Measurements from ENCODE around the gene ALK. TPM values are rescaled to one million over a fixed set of nuclear protein-coding genes. Genes with fewer than 3 reads are reported as not detected.

ALK gene
- total RNA-seq, 2 donors from 2014 or later: not detected

GRCh38 chr2:29616569-29616968 lies 304.8 kb downstream of the ALK start:
- ATAC-seq: no peak
- Mint-ChIP-seq H3K27me3 (peaks cover 50% of the 10 kb centered on the region), H3K4me1 (no peaks in the 10 kb centered on the region), H3K27ac (no peak overlapping the region), H3K36me3 (ENCODE audit: low read depth) (no peaks in the 10 kb centered on the region), H3K4me3 (no peak overlapping the region)
- DNase-seq: no peak
- H3K9me3 ChIP-seq (ENCODE audit: control insufficient read depth, low read length, poor library complexity, severe bottlenecking): no peaks in the 10 kb centered on the region

- ATAC-seq: no peak
- Mint-ChIP-seq H3K4me1 (no peaks in the 10 kb centered on the region), H3K4me3 (no peak overlapping the region), H3K27me3 (peaks cover 57% of the 10 kb centered on the region), H3K27ac (no peak overlapping the region), H3K36me3 (ENCODE audit: low read depth) (no peaks in the 10 kb centered on the region)
- no peak for DNase-seq
- no peaks in the 10 kb centered on the region for H3K9me3 ChIP-seq (ENCODE audit: control insufficient read depth, low read length, poor library complexity, severe bottlenecking)
Measured at GRCh38 chr2:29615841-29616240, 305.5 kb downstream of the ALK start.

GRCh38 chr2:29615183-29615582 lies 306.2 kb downstream of the ALK start:
- H3K9me3 ChIP-seq (ENCODE audit: control insufficient read depth, low read length, poor library complexity, severe bottlenecking): no peaks in the 10 kb centered on the region
- H3K27me3 Mint-ChIP-seq: peaks cover 63% of the 10 kb centered on the region
- H3K36me3 Mint-ChIP-seq (ENCODE audit: low read depth): no peaks in the 10 kb centered on the region
- no peak overlapping the region for H3K27ac Mint-ChIP-seq
- no peak for ATAC-seq
- H3K4me3 Mint-ChIP-seq: no peak overlapping the region
- H3K4me1 Mint-ChIP-seq: no peaks in the 10 kb centered on the region
- no peak for DNase-seq

- Mint-ChIP-seq H3K4me1 (no peaks in the 10 kb centered on the region), H3K4me3 (no peak overlapping the region), H3K36me3 (ENCODE audit: low read depth) (no peaks in the 10 kb centered on the region), H3K27me3 (peaks cover 65% of the 10 kb centered on the region), H3K27ac (no peak overlapping the region)
- H3K9me3 ChIP-seq (ENCODE audit: control insufficient read depth, low read length, poor library complexity, severe bottlenecking): no peaks in the 10 kb centered on the region
- no peak for ATAC-seq
- DNase-seq: no peak
Measured at GRCh38 chr2:29614295-29614830, 307.0 kb downstream of the ALK start.

- H3K4me1 Mint-ChIP-seq: no peaks in the 10 kb centered on the region
- H3K9me3 ChIP-seq (ENCODE audit: control insufficient read depth, low read length, poor library complexity, severe bottlenecking): no peaks in the 10 kb centered on the region
- H3K36me3 Mint-ChIP-seq (ENCODE audit: low read depth): no peaks in the 10 kb centered on the region
- H3K27me3 Mint-ChIP-seq: peaks cover 70% of the 10 kb centered on the region
- DNase-seq: no peak
- H3K4me3 Mint-ChIP-seq: no peak overlapping the region
- ATAC-seq: no peak
- no peak overlapping the region for H3K27ac Mint-ChIP-seq
Measured at GRCh38 chr2:29613792-29614266, 307.6 kb downstream of the ALK start.

GRCh38 chr2:29613067-29613466 lies 308.3 kb downstream of the ALK start:
- H3K4me3 Mint-ChIP-seq: no peak overlapping the region

GRCh38 chr2:29612568-29612967 lies 308.8 kb downstream of the ALK start:
- no peak overlapping the region for H3K27ac Mint-ChIP-seq
- no peak for DNase-seq
- peaks cover under 1% of the 10 kb centered on the region for H3K4me1 Mint-ChIP-seq
- ATAC-seq: no peak
- H3K9me3 ChIP-seq (ENCODE audit: control insufficient read depth, low read length, poor library complexity, severe bottlenecking): no peaks in the 10 kb centered on the region
- no peak overlapping the region for H3K4me3 Mint-ChIP-seq
- H3K36me3 Mint-ChIP-seq (ENCODE audit: low read depth): no peaks in the 10 kb centered on the region
- H3K27me3 Mint-ChIP-seq: peaks cover 83% of the 10 kb centered on the region

More at GRCh38 chr2:29613067-29613466, 308.3 kb downstream of the ALK start:
- no peaks in the 10 kb centered on the region for H3K9me3 ChIP-seq (ENCODE audit: control insufficient read depth, low read length, poor library complexity, severe bottlenecking)
- peaks cover 78% of the 10 kb centered on the region for H3K27me3 Mint-ChIP-seq
- H3K4me1 Mint-ChIP-seq: no peaks in the 10 kb centered on the region
- H3K27ac Mint-ChIP-seq: no peak overlapping the region
- DNase-seq: no peak
- no peak for ATAC-seq
- H3K36me3 Mint-ChIP-seq (ENCODE audit: low read depth): no peaks in the 10 kb centered on the region

GRCh38 chr2:29611850-29612249 lies 309.5 kb downstream of the ALK start:
- Mint-ChIP-seq H3K27me3 (peaks cover 80% of the 10 kb centered on the region), H3K4me1 (peaks cover 6% of the 10 kb centered on the region), H3K36me3 (ENCODE audit: low read depth) (no peaks in the 10 kb centered on the region), H3K27ac (no peak overlapping the region), H3K4me3 (no peak overlapping the region)
- DNase-seq (no peak), ATAC-seq (no peak)
- no peaks in the 10 kb centered on the region for H3K9me3 ChIP-seq (ENCODE audit: control insufficient read depth, low read length, poor library complexity, severe bottlenecking)

GRCh38 chr2:29611261-29611660 lies 310.1 kb downstream of the ALK start:
- no peak for DNase-seq
- Mint-ChIP-seq H3K4me1 (peaks cover 6% of the 10 kb centered on the region), H3K27ac (no peak overlapping the region), H3K36me3 (ENCODE audit: low read depth) (no peaks in the 10 kb centered on the region), H3K27me3 (peaks cover 74% of the 10 kb centered on the region), H3K4me3 (no peak overlapping the region)
- no peaks in the 10 kb centered on the region for H3K9me3 ChIP-seq (ENCODE audit: control insufficient read depth, low read length, poor library complexity, severe bottlenecking)
- ATAC-seq: no peak

GRCh38 chr2:29610569-29610968 lies 310.8 kb downstream of the ALK start:
- Mint-ChIP-seq H3K27ac (no peak overlapping the region), H3K36me3 (ENCODE audit: low read depth) (no peaks in the 10 kb centered on the region), H3K4me3 (no peak overlapping the region), H3K4me1 (peaks cover 6% of the 10 kb centered on the region), H3K27me3 (peaks cover 67% of the 10 kb centered on the region)
- no peak for ATAC-seq
- DNase-seq: no peak
- H3K9me3 ChIP-seq (ENCODE audit: control insufficient read depth, low read length, poor library complexity, severe bottlenecking): no peaks in the 10 kb centered on the region

- no peak overlapping the region for H3K27ac Mint-ChIP-seq
- H3K4me3 Mint-ChIP-seq: no peak overlapping the region
- ATAC-seq (no peak), DNase-seq (no peak)
- H3K9me3 ChIP-seq (ENCODE audit: control insufficient read depth, low read length, poor library complexity, severe bottlenecking): no peaks in the 10 kb centered on the region
- peaks cover 6% of the 10 kb centered on the region for H3K4me1 Mint-ChIP-seq
- no peaks in the 10 kb centered on the region for H3K36me3 Mint-ChIP-seq (ENCODE audit: low read depth)
- H3K27me3 Mint-ChIP-seq: peaks cover 38% of the 10 kb centered on the region
Measured at GRCh38 chr2:29607038-29607420, 314.4 kb downstream of the ALK start.

- H3K27me3 Mint-ChIP-seq: peaks cover 34% of the 10 kb centered on the region
- no peak overlapping the region for H3K27ac Mint-ChIP-seq
- no peak for DNase-seq
- no peaks in the 10 kb centered on the region for H3K36me3 Mint-ChIP-seq (ENCODE audit: low read depth)
- H3K9me3 ChIP-seq (ENCODE audit: control insufficient read depth, low read length, poor library complexity, severe bottlenecking): no peaks in the 10 kb centered on the region
- H3K4me1 Mint-ChIP-seq: peaks cover 6% of the 10 kb centered on the region
- H3K4me3 Mint-ChIP-seq: no peak overlapping the region
- no peak for ATAC-seq
Measured at GRCh38 chr2:29606104-29607037, 315.0 kb downstream of the ALK start.

- H3K9me3 ChIP-seq (ENCODE audit: control insufficient read depth, low read length, poor library complexity, severe bottlenecking): no peaks in the 10 kb centered on the region
- H3K27ac Mint-ChIP-seq: no peak overlapping the region
- peaks cover 16% of the 10 kb centered on the region for H3K27me3 Mint-ChIP-seq
- peaks cover 6% of the 10 kb centered on the region for H3K4me1 Mint-ChIP-seq
- no peak for ATAC-seq
- DNase-seq: no peak
- H3K4me3 Mint-ChIP-seq: no peak overlapping the region
- no peaks in the 10 kb centered on the region for H3K36me3 Mint-ChIP-seq (ENCODE audit: low read depth)
Measured at GRCh38 chr2:29603341-29603740, 318.0 kb downstream of the ALK start.

- no peaks in the 10 kb centered on the region for H3K9me3 ChIP-seq (ENCODE audit: control insufficient read depth, low read length, poor library complexity, severe bottlenecking)
- Mint-ChIP-seq H3K27me3 (peaks cover 12% of the 10 kb centered on the region), H3K36me3 (ENCODE audit: low read depth) (no peaks in the 10 kb centered on the region), H3K4me1 (no peaks in the 10 kb centered on the region), H3K4me3 (no peak overlapping the region), H3K27ac (no peak overlapping the region)
- ATAC-seq (no peak), DNase-seq (no peak)
Measured at GRCh38 chr2:29601872-29602271, 319.5 kb downstream of the ALK start.

Data from T-helper 17 cell (primary cell).